Stimulated activated CD4-positive, alpha-beta T cell treated with anti-CD3 and anti-CD28 coated beads, TNF-alpha, amount 100 ng/mL, for 48 hours (primary cell): Measurements from ENCODE around the gene ARHGEF26.

Experiments
- DNase-seq, 3 donors: peaks; one replicate each; pipeline ENCODE4 v3.0.0-alpha.2; 2020; ENCODE audit warnings: low read depth in 3 of 3

ARHGEF26 gene

DNA sequence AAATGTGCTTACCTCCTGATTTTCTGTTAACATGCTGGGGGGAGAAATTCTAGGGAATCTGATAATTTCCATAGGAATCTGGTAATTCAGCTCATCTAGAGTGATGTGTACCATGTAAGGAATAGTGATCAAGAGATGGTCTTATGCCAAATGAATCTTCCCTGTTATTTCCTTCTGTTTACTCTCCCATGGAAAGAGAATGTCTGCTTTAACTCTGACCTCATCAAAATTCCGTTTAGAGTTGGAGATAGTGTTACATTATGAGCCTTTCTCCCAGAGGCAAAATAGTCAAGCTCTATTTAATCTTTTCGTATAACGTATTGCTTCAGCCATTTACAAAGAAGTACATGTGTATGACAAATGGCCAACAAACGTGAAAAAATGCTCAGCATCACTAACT lies 76.6 kb downstream of the ARHGEF26 start:
- no peak for DNase-seq

DNA sequence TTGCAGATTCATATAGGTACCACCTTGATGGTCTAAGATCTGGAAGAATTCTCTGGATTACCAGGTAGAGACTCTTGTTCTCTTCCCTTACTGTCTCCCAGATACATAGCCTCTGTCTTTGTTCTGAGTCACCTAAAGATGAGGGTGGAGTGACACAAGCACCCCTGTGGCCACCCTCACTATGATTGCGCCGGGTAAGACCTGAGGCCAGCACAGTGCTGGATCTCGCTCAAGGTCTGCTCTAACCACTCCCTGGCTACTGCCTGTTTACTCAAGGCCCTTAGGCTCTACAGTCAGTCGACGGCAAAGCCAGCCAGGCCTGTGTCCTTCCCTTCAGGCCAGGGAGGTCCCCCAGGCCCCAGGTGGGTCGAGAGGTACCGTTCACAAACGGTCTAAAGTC lies 88.3 kb downstream of the ARHGEF26 start:
- DNase-seq: no peak

DNA sequence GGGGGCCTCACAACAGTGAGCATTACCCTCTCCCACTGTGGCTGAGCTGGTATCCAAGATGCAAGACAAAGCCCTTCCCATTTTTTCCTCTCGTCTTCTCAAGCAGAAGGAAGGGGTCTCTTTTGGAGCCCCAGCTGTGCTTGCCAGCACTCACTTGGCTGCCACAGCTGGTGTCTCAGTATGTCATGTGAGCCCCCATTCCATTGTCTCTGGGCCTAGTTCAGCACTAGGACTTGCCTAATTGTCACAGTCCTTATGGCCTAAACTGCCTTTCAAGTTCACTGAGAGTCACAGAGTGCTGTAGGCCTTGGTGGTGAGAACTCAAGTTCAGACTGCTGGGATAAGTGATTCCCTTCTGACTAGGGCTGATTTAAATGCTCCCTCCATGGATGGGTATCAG lies 89.8 kb downstream of the ARHGEF26 start:
- DNase-seq: no peak

DNA sequence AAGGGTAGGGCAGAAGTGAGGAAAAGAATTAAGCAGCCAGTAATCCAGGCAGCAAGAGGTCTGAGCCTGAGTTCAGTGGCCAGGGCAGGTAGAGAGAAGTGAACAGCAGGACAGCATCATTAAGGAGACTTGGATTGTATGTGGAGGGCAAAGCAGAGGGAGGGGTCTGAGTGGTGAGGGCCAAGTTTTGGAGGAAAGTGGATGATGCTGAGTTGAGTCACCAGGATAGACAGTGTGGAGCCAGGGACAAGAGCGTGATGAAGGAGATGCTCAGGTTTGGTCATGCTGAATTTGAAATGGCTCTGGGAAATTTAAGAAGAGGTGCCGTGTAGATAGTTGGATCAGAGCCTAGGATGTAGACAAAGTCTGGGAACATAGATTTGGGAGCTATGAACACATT lies 93.1 kb downstream of the ARHGEF26 start:
- DNase-seq: no peak

DNA sequence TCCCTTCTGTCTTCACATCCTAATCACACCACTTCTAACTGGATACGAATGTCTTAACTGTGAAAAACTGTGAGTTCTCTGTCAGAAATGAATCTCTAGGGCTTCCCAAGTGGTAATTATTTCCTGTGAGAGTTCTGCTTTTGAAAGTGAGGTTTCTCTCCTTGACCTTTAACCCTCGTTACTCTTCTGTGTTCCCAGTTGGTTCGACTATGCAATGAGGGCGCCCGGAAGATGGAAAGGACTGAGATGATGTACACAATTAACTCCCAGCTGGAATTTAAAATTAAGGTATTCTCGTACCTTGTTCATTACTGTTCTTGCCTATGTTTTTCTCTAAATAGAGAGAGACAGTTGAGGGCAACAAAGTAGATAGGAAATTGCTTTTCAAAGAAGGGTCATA lies 96.5 kb downstream of the ARHGEF26 start:
- DNase-seq: no peak

DNA sequence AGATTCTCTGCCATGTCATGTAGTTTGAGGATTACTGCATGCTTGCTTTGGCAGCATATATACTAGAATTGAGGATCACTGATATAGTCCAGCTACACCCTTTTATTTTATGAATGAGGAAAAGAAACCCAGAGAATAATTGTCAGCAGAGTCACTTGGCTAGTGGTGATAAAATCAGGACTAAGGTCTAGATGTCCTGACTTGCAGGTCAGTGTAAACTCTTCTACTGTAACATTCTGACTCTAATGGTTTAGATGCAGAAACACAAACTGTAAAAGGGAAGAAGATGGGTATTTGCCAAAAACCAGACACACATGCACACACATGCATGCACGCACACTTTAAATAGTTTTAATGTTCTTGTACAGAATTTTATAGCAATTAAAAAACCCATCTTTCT lies 97.5 kb downstream of the ARHGEF26 start:
- DNase-seq: no peak

DNA sequence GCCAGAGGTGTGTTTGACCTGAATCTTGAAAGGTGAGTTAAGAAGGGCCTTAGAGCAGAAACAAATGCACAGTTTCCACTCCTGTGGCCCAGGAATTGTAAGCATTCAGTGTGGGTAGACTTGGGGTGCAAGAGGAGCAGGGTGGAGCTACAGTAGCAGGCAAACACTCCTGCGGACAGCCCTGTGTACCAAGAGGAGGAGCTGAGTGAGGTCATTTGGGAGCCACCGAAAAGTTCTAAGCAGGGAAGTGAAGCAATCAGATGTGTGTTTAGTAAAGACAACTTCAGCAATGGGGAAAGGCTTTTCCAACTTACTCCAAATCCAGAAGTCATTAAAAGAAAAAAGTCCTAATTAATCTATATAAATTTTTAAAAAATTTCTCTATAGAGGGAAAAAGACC lies 99.3 kb downstream of the ARHGEF26 start:
- no peak for DNase-seq

DNA sequence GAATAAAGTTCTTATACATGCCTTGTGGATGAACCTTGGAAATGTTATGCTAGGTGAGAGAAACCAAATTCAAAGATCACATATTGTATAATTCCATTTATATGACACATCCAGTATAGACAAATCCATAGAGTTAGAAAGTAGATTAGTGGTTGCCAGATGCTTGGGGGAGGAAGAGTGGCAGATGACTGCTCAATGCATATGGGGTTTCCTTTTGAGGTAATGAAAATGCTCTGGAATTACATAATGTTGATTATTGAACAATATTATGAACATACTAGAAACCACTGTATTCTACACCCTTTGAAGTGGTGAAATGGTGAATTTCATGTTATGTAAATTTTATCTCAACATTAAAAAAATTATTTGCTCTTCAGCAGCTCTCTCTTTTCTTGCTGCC lies 102.3 kb downstream of the ARHGEF26 start:
- no peak for DNase-seq

DNA sequence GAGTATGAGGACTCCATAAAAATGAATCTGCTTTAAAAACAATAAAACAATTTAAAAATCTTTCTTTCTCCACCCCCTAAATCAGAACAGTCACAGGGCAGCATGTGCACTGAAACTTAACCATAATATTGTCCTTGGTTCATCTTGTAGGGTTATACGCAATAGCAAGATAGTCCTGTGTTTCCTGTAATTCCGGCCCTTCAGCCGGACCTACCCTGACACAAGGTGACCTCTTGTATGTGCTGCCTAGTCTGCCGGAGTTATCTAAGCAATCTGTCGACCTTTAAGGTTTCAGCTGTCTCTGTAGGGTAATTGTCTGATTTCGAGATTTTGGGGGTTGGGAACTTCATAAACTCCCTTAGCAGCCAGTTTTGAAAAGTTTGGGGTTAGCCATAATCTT lies 103.2 kb downstream of the ARHGEF26 start:
- no peak for DNase-seq

DNA sequence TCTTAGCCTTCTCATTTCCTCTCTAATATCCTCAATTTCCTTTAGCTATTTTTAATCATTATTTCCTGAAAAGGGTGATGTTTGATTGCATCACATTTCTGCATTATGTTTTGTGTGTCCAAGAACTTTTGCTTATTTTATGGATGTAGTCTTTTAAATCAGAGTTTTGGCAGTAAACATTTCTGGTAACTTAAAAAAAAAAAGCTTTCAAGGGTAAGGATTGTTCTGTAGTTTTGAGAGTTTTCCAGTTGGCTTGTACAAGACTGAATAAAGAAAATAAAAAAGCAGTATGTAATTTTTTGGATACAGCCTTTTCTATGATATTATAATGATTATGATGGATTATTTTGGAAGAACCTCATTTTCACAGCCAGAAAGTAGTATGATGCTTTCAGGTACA lies 103.7 kb downstream of the ARHGEF26 start:
- DNase-seq: no peak

DNA sequence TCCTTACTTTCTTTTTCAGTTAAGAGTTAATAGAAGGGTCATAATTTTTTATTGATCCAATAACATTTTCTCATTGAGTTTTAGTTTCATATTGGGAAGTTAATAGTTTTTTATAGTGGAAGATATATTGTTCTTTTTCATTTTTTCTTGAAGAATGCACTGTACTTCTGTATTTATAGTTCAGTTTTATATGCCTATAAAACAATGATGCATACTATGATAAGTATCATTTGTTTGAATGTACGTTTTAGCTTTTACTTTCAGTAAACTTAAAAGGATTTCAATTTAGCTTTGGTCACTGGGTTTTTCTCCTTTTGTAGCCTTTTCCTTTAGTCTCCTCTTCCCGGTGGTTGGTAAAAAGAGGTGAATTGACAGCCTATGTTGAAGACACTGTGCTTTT lies 104.3 kb downstream of the ARHGEF26 start:
- DNase-seq: no peak

DNA sequence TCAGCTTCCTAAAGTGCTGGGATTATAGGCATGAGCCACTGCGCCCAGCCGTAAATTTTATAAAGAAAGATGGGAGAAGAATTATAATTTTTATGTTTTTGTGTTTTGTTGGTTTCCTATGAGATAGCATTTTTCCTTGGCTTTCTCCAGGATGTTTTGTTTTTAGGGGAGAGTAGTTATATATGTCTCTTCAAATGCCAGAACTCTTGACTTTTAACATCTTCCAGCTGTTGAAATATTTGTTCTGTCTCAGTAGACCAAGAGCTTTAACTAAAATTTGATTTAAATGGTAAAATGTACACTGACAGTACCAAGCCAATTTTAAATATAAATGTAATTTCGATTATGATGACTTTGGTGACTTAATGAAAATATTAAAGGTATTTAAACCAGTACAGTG lies 106.3 kb downstream of the ARHGEF26 start:
- no peak for DNase-seq

DNA sequence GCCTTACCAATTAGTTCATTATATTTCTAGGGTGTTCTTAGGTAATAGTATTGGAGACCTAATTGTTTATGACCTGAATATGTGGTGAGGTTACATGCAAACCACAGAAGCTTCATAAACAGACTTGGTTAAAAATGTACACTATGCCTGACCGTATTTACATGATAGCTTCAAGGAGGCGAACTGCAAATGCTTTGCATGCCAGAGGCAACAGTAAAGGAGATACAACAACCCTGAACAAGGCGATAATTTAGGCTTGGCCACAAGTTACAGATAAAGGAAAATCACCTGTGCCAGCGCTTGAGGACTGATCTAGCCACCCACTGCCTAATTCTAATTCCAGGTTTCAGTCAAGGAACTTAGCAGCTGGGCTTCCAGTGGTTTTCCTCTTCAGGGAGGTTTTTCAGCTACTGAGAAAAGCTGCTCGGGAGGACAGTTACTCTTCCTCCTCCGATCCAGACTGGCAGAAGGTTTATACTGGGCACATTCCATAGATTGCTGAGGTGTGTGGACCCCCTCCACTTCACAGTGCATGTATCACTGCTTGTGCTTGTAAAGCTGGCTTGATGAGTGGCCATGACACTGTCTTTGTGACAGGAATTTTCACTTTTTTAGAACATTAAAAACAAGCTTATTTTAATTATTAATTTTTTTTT lies 107.5 kb downstream of the ARHGEF26 start:
- no peak for DNase-seq

DNA sequence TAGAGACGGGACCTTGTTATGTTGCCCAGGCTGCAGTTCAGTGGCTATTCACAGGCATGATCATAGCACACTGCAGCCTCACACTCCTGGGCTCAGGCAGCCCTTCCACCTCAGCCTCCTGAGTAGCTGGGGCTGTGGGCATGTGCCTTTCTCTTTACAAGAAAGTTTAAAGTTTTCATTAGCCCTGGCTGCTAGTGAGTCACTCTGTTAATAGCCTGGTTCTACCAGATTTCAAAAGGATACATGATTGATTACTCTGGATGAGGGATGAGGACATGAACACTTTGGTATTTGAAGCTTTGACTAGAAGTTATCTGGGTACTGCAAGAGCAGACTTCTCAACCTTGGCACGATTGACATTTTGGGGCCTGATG lies 108.0 kb downstream of the ARHGEF26 start:
- no peak for DNase-seq

DNA sequence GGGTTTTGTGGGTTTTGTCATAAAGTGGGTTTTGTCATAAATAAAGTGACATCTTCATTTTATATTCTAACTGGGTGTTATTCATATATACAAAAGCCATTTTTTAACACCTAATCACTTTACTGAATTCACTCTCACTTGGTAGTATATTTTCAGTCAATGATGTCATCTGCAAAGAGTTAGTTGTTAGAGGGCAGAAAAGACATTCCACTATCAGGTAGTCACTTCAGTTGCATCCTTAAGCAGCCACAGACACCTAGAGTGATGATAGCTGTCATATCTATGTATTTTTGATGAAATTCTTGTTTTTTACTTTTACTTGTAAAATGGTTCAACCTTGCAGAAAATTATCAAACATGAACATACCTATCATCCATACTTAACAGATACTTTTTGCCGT lies 114.1 kb downstream of the ARHGEF26 start:
- no peak for DNase-seq

DNA sequence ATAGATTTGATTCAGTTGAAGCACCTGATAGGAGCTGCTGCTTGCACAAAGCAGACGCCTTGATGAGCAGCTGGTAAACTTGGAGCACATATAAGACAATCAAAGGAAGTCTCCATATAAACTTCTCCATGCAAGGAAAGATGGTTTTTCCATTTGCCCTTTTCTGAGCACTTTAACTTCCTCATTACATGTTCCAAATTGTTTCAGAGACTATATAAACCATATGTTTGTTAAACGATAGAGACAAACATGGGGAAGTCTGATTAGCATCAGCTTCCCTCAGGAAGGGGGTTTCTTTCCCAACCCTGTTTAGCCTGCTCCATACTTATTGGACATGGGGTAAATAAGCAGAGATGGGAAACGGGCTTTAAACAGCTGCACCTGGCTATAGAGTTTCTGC lies 115.1 kb downstream of the ARHGEF26 start:
- DNase-seq: no peak

DNA sequence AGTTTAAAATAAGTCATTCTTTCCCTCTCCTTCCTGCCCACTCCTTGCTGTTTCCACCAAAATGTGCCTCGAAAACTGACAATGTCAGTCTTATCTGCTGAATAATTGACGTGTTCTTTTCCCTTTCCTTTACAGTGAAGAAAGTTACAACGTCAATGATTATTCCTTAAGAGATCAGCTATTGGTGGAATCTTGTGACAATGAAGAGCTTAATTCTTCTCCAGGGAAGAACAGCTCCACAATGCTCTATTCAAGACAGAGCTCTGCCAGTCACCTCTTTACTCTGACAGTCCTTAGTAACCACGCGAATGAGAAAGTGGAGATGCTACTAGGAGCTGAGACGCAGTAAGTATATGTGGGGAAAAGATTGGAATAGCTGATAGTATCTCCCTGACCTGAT lies 119.0 kb downstream of the ARHGEF26 start:
- DNase-seq: no peak

DNA sequence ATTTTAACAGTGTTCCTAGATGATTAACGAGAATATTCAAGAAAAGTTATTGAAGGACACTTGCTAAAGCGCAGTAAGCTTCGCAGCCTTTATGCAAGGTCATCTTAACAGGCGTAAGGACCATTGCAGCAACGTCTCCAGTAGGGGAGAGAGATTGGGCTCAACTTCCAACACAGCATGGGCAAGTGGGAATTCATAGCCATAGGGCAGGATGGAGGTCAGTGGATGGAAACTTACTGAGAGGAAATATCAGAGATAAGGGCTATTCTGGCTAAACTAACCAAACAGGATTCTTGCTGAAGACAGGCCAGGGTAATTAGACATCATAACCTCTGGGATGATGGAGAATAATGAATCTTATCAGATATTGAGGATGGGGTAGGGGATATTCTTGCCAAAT lies 120.3 kb downstream of the ARHGEF26 start:
- no peak for DNase-seq

DNA sequence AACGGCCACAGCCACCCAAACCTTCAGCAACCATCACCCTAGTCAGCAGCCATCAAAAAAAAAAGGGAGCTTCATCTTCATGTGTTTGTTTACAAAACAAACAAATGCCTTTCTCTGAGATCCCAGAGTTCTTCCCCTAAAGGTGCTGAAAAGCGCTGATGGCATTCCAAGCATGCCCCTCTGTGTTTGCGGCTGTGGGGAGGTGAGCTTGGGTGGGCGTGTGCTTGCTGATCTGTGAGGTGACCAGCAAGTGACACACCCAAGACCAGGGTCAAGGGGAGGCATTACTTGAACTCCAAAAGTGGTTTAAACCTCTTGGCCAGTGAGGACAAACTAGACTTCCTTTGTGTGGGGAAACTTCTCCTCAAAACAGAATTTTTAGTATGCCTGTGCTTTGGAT lies 121.6 kb downstream of the ARHGEF26 start:
- DNase-seq: no peak

DNA sequence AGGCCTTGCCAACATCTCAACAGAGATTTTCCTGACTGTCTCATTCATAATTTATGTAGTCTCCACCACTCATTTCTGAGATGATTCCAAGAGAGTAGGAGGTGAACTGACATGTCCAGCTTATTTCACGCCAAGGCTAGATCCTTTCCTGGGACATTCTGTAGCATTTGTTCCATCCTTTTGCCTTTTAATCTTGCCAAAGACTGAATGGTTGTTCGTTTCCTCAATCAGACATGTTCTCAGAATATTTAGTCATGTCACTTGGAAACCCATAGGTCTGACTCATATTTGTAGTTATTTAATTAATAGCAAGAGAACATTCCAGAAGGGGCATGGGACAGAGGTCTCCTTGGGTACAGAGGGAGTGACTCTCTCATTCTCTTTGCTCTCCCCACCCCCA lies 122.2 kb downstream of the ARHGEF26 start:
- no peak for DNase-seq

DNA sequence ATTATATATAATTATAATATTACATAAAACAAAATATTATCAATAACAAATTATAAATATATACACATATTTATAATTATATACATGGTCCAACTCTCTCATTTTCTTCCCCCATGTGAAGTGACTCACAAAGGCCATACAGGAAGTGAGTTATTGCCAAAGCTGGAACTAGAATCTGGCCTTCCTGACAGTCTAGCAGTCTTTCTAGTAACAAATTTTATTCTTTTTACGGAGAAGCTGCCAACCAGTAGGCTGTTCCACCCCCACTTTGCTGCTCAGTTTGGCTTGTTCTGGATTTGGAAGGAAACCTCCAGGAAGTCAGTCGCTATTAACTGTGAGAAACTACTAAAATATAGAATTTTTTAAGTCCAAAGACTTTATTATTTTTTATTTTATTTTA lies 123.5 kb downstream of the ARHGEF26 start:
- DNase-seq: no peak

DNA sequence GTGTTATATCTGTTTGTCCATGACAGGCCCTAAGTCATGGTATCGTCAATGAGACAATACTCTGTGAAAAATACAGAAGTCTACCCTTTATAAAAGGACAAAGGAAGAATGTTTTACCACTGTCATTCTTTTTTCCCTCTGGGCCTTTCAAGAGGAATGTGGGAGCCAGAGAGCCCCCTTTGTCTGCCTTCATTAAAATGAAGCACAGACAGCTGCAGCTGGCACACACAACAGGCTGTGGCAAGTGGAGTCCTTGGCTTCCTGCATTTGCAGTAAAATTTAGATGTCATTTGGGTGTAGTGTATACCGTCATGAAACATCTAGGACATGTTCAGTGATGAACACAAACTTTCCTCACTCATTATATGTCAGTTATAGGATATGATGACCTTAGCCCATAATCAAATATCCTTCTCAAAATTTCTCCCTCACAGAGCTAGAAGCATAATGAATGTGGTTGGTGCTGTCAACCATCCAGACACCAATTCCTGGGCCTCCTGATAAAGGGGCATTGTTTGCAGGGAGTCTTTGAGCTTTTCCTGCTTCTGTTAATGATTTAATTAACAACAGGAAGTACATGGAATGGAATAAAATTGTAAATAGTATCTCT lies 126.7 kb downstream of the ARHGEF26 start:
- no peak for DNase-seq

DNA sequence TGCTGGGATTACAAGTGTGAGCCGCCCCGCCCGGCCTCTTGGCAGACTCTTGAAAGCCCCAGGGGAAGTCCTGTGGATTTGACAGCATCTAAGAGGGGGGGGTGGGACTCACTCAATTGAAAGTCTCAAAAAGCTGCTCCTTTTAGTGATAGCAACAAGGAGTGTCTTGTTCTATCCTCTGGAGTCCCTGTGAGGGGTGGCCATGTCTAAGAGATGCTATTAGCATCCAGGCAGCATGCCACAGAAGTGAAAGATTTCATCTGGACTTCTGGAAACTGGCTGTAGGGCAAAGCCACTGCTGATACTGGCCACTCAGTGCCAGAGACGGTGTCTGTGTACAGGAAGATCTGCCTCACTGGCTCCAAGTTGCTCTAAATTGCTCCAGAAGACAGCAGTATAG lies 129.1 kb downstream of the ARHGEF26 start:
- DNase-seq: no peak

DNA sequence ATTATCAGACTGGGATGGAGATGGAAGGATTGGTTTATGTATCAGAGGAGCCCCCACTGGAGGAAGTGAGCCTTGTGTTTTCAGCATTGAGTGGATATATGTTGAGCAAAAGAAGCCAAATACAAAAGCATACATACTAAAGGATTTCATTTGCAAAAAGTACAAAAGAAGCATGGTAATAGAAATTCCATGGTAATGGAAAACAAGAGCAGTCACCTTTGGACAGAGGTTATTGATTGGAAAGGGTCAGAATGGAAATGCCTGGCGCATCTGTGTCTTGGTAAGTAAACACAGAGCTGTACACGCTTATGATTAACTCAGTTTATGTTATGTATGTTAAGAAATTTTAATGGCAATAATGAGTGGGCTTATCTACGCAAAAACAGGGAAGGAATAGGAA lies 130.4 kb downstream of the ARHGEF26 start:
- DNase-seq: no peak
